Large intestine (tissue), 3 donors: Measurements from ENCODE around the gene ENPP7. TPM values are rescaled to one million over a fixed set of nuclear protein-coding genes. Genes with fewer than 3 reads are reported as not detected.

Experiments used
- DNase-seq, 2 donors: peaks; one replicate each; pipeline versions ENCODE4 v3.0.0 to v3.0.0-alpha.2; 2013
- H3K27ac ChIP-seq: one replicate; pipeline ENCODE4 v1.5.1; 2013; ENCODE audit warnings: low read length
- H3K27me3 ChIP-seq: 2 replicates; pipeline ENCODE4 v1.6.1; 2013; ENCODE audit warnings: low read length; ENCODE audit not compliant: control insufficient read depth, insufficient read depth
- H3K36me3 ChIP-seq: 2 replicates; pipeline ENCODE4 v1.6.1; 2013; ENCODE audit warnings: low read length; ENCODE audit not compliant: control insufficient read depth, insufficient read depth
- H3K4me1 ChIP-seq: one replicate; pipeline ENCODE4 v1.6.1; 2013; ENCODE audit warnings: low read length; ENCODE audit not compliant: control insufficient read depth, insufficient read depth
- H3K4me3 ChIP-seq: one replicate; pipeline ENCODE4 v1.5.1; 2013; ENCODE audit warnings: low read length
- H3K9me3 ChIP-seq: one replicate; pipeline ENCODE4 v1.6.1; 2013; ENCODE audit warnings: mild to moderate bottlenecking, low read depth, low read length, moderate library complexity; ENCODE audit not compliant: control insufficient read depth
- WGBS: methylation state at CpG from one replicate; pipeline ENCODE4 v1.1.5; 2013; ENCODE audit warnings: low lambda C conversion rate; ENCODE audit not compliant: insufficient coverage; 5-methylcytosine and 5-hydroxymethylcytosine counted together
- polyA plus RNA-seq: library from polyadenylated mRNA; unstranded; fragments of 120-200 nt; gene quantifications from one replicate; pipeline ENCODE4 v1.2.1, GENCODE V29; 2013

Gene ENPP7
- polyA plus RNA-seq, 1 donor = 136 TPM

GRCh38 chr17:79702550-79703236, 28.1 kb upstream of the ENPP7 start:
- no CpG with 5 or more reads among the region's 12 CpGs for WGBS
- no peaks in the 10 kb centered on the region for H3K9me3 ChIP-seq

GRCh38 chr17:79704691-79705090, 26.1 kb upstream of the ENPP7 start:
- Histone ChIP-seq H3K27ac (no peak overlapping the region), H3K36me3 (no peaks in the 10 kb centered on the region), H3K9me3 (no peaks in the 10 kb centered on the region), H3K27me3 (no peaks in the 10 kb centered on the region), H3K4me1 (peaks cover 17% of the 10 kb centered on the region), H3K4me3 (no peak overlapping the region)
- no peak for DNase-seq
- WGBS = 80% methylated on average over 1 of the region's 9 CpGs

More at GRCh38 chr17:79702550-79703236, 28.1 kb upstream of the ENPP7 start:
- Histone ChIP-seq H3K4me1 (peaks cover 17% of the 10 kb centered on the region), H3K27ac (no peak overlapping the region), H3K4me3 (no peak overlapping the region), H3K27me3 (no peaks in the 10 kb centered on the region), H3K36me3 (no peaks in the 10 kb centered on the region)
- no peak for DNase-seq

- peaks cover 11% of the 10 kb centered on the region for H3K4me1 ChIP-seq
- H3K9me3 ChIP-seq = no peaks in the 10 kb centered on the region
- no peak for DNase-seq
- no peaks in the 10 kb centered on the region for H3K27me3 ChIP-seq
- H3K27ac ChIP-seq = no peak overlapping the region
- H3K4me3 ChIP-seq = no peak overlapping the region
- WGBS = no CpG with 5 or more reads among the region's 20 CpGs
- no peaks in the 10 kb centered on the region for H3K36me3 ChIP-seq
Measured at GRCh38 chr17:79705674-79706073, 25.1 kb upstream of the ENPP7 start.

- Histone ChIP-seq H3K27me3 (no peaks in the 10 kb centered on the region), H3K36me3 (no peaks in the 10 kb centered on the region), H3K27ac (no peak overlapping the region), H3K4me3 (no peak overlapping the region), H3K9me3 (peaks cover 8% of the 10 kb centered on the region), H3K4me1 (peaks cover 8% of the 10 kb centered on the region)
- peak in 1 of 2 donors; percentile 31 for DNase-seq
- WGBS = no CpG with 5 or more reads among the region's 25 CpGs
Measured at GRCh38 chr17:79706931-79707850, 23.6 kb upstream of the ENPP7 start.

- Histone ChIP-seq H3K36me3 (no peaks in the 10 kb centered on the region), H3K27me3 (no peaks in the 10 kb centered on the region), H3K27ac (no peak overlapping the region), H3K9me3 (peaks cover 8% of the 10 kb centered on the region), H3K4me1 (peaks cover 14% of the 10 kb centered on the region), H3K4me3 (no peak overlapping the region)
- DNase-seq = peak in 1 of 2 donors; percentile 42
- no CpG with 5 or more reads among the region's 35 CpGs for whole genome bisulfite sequencing
Measured at GRCh38 chr17:79707931-79708891, 22.5 kb upstream of the ENPP7 start.

GRCh38 chr17:79711715-79712305, 18.9 kb upstream of the ENPP7 start:
- Histone ChIP-seq H3K36me3 (no peaks in the 10 kb centered on the region), H3K9me3 (peaks cover 8% of the 10 kb centered on the region), H3K27ac (peak overlapping the region; percentile 99), H3K27me3 (no peaks in the 10 kb centered on the region), H3K4me3 (no peak overlapping the region), H3K4me1 (peaks cover 49% of the 10 kb centered on the region)
- no peak for DNase-seq
- 100% methylated on average over 3 of the region's 20 CpGs for WGBS

GRCh38 chr17:79713391-79713790, 17.4 kb upstream of the ENPP7 start:
- Histone ChIP-seq H3K27me3 (no peaks in the 10 kb centered on the region), H3K4me3 (no peak overlapping the region), H3K27ac (peak overlapping the region; percentile 99), H3K9me3 (peaks cover 8% of the 10 kb centered on the region), H3K36me3 (no peaks in the 10 kb centered on the region), H3K4me1 (peaks cover 53% of the 10 kb centered on the region)
- WGBS = 92% methylated on average over 2 of the region's 14 CpGs
- DNase-seq = no peak

- H3K27ac ChIP-seq = peak overlapping the region; percentile 99
- no CpG with 5 or more reads among the region's 30 CpGs for WGBS
Measured at GRCh38 chr17:79714176-79715097, 16.3 kb upstream of the ENPP7 start.

More at GRCh38 chr17:79714176-79715097, 16.3 kb upstream of the ENPP7 start:
- H3K36me3 ChIP-seq = no peaks in the 10 kb centered on the region
- peaks cover 54% of the 10 kb centered on the region for H3K4me1 ChIP-seq
- DNase-seq = peak; percentile 85 to 91
- no peak overlapping the region for H3K4me3 ChIP-seq
- H3K27me3 ChIP-seq = no peaks in the 10 kb centered on the region
- H3K9me3 ChIP-seq = peaks cover 8% of the 10 kb centered on the region
